SH-SY5Y (cell line): ENCODE data around the gene SRRM2.

Experiments
- GATA2 ChIP-seq: IDR thresholded peaks from 2 replicates; pipeline ENCODE4 v1.6.1; 2011; ENCODE audit warnings: mild to moderate bottlenecking, low read depth, low read length
- GATA3 ChIP-seq: IDR thresholded peaks from 2 replicates; pipeline ENCODE4 v1.6.1; 2011; ENCODE audit warnings: low read depth, mild to moderate bottlenecking, low read length, moderate library complexity

The SRRM2 gene

DNA sequence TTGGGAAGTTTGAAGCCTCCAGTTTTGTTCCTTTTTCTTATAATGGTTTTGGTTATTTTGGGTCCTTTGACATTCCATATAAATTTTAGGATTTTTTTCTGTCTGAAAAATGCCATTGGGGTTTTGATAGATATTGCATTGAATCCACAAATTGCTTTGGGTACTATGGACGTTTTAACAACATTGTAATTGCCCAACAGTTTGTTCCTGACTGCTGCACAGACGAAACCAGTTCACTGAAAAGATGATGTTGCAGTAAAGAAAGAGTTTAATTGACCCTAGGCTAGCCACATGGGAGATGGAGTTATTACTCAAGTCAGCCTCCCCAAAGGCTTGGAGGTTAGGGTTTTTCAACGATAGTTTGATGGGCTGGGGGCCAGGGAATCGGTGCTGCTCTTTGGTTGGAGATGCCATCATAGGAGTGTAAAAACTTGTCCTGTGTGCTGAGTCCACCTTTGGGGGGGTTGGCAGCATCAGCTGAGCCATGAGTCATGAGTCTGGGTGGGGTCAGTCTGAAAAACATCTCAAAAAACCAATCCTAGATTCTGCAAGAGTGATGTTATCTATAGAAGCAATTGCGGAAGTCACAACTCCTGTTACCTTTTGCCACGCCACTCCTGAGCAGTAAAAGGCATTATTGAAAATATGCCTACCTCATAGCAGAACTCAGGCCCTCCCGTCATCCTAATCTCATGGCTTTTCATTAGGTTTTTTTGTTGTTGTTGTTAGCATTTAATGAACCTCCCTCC lies 43.1 kb downstream of the SRRM2 start:
- TF ChIP-seq GATA3 (no peak), GATA2 (no peak)

DNA sequence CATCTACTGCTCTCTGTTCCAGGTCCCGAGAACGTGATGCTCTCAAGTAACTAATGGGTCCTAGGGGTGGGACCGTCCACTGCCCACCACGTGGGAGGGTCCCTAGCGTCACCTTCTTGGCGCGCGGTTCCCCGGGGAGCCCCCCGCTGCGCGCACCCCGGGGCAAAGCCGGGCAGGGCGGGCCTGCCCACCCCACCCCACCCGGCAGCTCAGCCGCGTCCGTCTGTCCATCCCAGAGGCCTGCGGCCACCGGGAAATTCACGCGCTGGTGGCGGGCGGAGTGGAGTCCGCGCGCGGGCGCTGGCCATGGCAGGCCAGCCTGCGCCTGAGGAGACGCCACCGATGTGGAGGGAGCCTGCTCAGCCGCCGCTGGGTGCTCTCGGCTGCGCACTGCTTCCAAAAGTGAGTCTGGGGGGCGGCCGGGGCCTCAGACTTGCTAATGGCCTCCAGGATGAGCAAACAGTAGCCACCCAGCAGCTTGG lies 46.3 kb downstream of the SRRM2 start:
- TF ChIP-seq GATA2 (no peak), GATA3 (no peak)

DNA sequence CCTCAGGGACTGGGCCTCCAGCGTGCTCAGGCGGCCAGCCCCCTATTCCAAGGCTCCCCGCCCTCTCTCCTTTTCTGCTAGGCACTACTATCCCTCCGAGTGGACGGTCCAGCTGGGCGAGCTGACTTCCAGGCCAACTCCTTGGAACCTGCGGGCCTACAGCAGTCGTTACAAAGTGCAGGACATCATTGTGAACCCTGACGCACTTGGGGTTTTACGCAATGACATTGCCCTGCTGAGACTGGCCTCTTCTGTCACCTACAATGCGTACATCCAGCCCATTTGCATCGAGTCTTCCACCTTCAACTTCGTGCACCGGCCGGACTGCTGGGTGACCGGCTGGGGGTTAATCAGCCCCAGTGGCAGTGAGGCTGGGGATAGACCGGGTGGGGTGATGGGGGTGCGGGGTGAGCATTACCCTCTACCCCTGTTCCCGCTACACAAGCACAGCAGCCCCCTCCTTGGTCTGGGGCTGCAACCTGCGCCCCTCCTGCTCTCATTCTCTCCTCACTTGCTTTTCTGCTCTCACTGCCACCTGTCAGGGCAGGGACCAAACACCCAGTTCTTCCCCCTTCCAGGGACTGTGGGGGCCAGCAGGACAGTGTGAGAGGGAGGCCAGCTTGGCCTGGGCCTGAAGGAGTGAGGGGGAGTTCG lies 46.9 kb downstream of the SRRM2 start:
- no peak for TF ChIP-seq GATA3
- no peak for TF ChIP-seq GATA2

DNA sequence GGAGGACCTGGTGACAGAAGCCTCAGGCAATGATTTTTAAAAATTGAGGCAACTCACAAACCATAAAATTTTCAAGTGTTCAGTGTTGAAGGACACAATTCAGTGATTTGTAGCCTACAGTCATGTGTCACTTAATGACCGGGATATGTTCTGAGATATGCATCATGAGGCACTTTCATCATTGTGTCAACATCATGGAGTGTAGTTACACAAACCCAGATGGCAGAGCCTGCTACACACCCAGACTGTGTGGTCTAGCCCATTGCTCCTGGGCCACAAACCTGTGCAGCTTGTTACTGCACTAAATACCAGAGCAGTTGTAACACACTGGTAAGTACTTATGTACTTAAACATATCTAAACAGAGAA lies 47.4 kb downstream of the SRRM2 start:
- TF ChIP-seq GATA2 (peak; percentile 72), GATA3 (peak; percentile 64; the same call in 1 of the 2 replicates)

DNA sequence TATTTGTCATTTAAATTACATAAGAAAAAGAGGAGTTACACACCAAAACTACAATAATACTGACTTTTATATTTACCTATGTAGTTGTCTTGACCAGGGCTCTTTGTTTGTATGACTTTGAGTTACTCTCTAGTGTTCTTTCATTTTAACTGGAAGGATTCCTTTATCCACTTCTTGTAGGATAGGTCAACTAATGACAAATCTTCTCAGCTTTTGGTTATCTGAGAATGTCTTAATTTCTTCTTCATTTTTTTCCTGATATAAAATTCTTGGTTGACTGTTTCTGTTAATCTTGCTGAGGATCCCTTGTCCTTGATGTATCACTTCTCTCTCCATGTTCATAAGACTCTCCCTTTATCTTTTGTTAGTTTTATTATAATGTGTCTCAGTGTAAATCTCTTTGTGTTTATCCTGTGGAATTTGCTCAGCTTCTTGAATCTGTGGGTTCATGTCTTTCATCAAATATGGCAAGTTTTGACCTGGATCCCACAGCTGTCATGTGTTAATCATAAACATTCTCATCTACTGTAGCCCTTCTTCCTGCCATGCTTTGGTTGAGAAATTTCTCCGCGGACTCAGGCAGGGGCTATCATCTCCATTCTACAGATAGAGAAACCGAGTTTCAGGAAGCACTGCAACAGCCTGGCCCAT lies 51.2 kb downstream of the SRRM2 start:
- no peak for TF ChIP-seq GATA2
- no peak for TF ChIP-seq GATA3

DNA sequence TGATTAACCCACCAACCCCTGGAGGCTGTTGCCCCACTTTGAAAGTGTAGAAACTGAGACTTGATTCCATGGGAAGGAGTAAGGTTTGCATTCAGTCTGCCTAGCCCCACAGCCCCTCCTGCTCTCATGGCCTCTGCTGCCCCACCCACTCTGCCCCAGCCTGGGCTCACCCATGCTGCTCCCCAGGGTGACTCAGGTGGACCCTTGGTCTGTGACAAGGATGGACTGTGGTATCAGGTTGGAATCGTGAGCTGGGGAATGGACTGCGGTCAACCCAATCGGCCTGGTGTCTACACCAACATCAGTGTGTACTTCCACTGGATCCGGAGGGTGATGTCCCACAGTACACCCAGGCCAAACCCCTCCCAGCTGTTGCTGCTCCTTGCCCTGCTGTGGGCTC lies 52.3 kb downstream of the SRRM2 start:
- TF ChIP-seq GATA2 (no peak), GATA3 (no peak)

DNA sequence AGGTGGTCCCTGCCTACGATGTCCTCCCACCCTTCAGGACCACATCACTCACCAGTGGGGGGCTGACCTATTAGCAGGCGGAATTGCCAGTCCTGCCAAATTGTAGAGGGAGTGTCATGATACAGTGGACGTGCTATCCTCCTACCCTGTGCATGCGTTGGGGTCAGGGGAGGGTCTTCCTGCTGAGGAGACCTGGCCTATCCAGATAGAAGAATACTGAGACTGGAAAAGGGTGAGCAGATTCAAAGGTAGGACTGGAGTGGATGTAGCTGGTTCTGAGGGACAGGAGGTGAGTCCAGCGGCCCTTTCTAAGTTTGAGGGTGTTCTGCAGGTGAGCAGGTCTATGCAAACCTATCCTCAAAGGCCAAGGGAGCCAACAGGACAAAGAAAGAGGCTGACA lies 53.8 kb downstream of the SRRM2 start:
- TF ChIP-seq GATA3 (no peak), GATA2 (no peak)

DNA sequence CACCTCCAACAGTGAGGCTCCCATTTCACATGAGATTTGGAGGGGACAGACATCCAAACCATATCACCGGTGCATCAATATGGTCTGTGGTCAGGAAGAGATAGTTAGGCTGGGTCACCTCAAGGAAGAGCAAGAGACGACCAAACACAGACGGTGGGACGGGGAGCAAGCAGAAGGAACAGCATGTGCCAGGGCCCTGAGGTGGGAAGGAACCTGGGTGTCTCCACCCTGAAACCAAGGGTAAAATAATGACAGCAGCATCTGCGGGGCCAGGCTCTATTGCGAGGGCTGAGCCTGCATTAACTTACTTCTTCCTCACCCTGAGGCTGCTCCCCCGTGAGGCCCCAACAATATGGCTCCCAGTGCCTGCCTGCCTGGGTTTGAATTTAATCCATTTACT lies 55.7 kb downstream of the SRRM2 start:
- TF ChIP-seq GATA3 (no peak), GATA2 (no peak)

DNA sequence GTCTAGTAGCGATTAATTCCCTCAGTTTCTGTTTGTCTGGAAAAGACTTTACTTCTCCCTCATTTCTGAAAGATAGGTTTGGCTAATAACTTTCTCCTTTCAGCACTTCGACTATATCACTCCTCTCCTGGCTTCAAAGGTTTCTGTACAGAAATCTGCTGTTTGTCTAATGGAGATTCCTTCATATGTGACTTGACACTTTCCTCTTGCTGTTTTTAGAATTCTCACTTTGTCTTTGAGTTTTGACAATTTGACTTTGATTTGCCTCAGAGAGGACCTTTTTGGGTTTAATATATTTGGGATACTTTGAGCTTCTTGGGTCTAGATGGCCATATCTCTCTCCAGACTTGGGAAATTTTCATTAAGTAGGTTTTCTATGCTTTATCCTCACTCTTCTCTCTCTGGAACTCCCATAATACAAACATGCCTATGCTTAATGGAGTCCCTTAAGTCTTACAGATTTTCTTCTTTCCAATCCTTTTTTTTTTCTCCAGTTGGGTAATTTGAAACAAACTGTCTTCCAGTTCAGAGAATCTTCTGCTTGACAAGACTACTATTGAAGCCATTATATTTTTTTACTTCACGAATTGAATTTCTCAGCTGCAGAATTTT lies 56.8 kb downstream of the SRRM2 start:
- TF ChIP-seq GATA2 (no peak), GATA3 (no peak)

DNA sequence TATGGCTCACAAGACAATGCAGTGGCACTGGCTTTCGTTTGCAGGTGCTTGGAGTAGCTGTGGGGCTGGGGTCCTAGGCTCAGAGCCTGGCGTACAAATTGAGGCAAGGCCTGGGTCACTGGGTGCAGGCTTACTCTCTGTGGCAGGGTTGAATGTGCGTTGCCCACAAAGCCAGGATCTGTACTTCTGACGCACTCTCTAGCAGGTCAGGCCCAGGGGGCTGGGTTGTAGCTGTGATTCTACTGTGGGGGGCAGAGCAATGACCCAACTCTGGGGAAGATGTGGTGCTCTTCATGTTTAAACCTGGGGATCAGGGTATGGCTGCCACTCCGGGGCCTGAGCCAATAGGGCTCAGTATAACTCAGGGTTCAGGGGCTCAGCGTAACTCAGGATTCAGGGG lies 58.2 kb downstream of the SRRM2 start:
- TF ChIP-seq GATA2 (no peak), GATA3 (no peak)

DNA sequence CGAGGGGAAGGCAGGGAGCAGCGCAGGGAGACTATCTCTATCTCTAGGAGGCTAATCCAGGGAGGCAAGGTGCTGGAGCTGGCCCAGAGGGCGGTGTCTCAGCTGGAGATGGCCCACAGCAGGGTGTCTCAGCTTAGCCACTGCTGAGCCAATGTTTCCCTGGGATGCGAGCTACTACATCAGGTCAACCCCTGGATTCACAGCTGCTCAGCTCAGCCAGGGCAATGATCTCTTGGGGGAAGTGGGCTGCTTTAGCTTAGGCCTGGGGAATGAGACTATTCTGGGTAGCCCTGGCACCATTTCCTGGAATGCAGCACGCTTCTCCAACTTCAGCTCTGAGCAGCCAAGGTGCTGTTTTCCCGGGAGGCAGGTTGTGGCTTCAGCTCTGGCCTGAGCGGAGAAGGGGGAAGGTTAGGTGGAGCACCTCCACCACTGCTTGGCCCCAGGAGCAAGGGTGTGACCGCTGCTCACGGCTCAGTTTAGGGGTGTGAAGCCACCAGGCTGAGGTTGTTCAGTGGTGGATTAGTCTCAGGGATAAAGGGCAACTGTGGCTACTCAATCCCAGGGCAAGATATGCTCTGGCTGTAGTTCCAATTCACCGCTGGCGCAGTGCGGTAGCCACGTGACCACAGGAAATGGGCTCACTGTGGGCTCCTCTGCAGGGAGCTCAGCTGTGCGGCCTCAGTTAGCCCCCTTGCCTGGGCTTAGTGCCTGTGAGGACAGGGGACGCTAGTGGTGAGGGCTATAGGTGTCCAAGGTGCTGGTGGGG lies 59.4 kb downstream of the SRRM2 start:
- no peak for TF ChIP-seq GATA2
- TF ChIP-seq GATA3 = no peak

DNA sequence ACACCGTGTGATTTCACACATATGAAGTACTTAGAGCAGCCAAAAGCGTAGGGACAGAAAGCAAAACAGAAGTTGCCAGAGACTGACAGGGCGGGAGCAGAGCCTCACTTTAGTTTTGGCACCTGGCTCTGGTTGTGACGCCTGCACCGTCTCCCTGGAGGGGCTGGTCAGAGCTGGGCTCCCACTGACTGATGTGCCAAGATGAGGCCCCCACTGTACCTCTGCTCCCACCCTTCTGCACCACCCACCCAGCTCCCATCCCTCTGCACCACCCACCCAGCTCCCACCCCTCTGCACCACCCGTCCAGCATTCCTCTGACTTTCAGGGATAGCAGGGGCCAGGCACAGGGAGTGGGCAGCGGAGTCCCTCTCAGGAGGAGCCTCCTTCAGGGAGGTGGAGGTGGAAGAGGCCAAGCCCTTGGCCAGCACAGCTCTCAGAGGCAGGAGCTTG lies 61.4 kb downstream of the SRRM2 start:
- TF ChIP-seq GATA3 (no peak), GATA2 (no peak)

DNA sequence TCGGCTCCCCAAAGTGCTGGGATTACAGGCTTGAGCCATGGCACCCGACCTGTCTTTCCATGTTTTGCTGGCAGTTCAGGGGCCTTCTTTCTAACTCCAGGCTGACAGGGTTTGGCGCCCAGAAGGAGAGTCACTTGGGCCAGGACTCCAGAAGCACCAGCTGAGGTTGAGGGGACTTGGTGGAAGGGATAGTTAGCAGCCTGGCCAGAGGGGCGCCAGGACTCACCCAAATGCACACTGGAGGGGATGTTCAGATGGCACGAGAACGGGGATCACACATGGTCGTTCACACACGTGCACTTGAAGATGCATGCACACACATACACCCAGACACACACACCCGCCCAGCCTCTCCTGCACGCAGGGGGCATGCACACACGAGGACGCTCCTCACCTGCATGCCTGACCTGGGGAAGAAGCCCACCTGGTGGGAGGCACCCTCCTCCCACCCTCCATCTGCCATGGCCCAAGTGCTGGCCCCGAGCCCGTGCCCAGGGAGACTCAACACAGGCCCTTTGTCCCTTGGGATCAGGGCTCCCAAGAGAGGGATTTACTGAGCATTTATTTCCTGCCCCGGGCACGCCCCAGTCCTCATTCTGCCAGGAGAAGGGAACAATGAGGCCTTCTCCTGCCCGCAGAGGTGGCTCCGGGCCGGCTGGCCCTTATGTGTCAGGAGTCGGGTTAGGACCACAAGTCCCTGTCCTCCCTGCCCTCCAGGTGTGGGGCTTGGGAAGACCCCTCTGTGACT lies 62.3 kb downstream of the SRRM2 start:
- TF ChIP-seq GATA2 (no peak), GATA3 (no peak)
